H9 (cell line): ENCODE results near the gene CLDN10. TPM values are rescaled to one million over a fixed set of nuclear protein-coding genes. Genes with fewer than 3 reads are reported as not detected.

Experiments used
- DNase-seq: peaks from one replicate; pipeline ENCODE4 v3.0.0-alpha.2; 2017
- H2AFZ ChIP-seq: one replicate; pipeline ENCODE4 v1.6.1; 2013; ENCODE audit warnings: mild to moderate bottlenecking, low read length, control low read depth, moderate library complexity
- H2AK5ac ChIP-seq: 2 replicates; pipeline ENCODE4 v1.6.1; 2013; ENCODE audit warnings: low read length, control low read depth, mixed read lengths; ENCODE audit not compliant: insufficient read length
- H2BK120ac ChIP-seq: one replicate; pipeline ENCODE4 v1.6.1; 2013; ENCODE audit warnings: low read depth, mild to moderate bottlenecking, low read length, control low read depth, inconsistent platforms; ENCODE audit not compliant: poor library complexity, severe bottlenecking
- H2BK12ac ChIP-seq: 2 replicates; pipeline ENCODE4 v1.6.1; 2013; ENCODE audit warnings: low read length, control low read depth, mixed read lengths, low read depth; ENCODE audit not compliant: insufficient read length
- H2BK15ac ChIP-seq: 2 replicates; pipeline ENCODE4 v1.6.1; 2013; ENCODE audit warnings: low read depth, low read length, control low read depth
- H2BK20ac ChIP-seq: one replicate; pipeline ENCODE4 v1.6.1; 2013; ENCODE audit warnings: low read depth, mild to moderate bottlenecking, low read length, control low read depth, inconsistent platforms; ENCODE audit not compliant: poor library complexity, severe bottlenecking
- H2BK5ac ChIP-seq: 2 replicates; pipeline ENCODE4 v1.6.1; 2013; ENCODE audit warnings: low read length, control low read depth, mixed read lengths; ENCODE audit not compliant: insufficient read length
- H3K14ac ChIP-seq: 2 replicates; pipeline ENCODE4 v1.6.1; 2013; ENCODE audit warnings: low read length, control low read depth; ENCODE audit not compliant: insufficient read depth
- H3K18ac ChIP-seq: 2 replicates; pipeline ENCODE4 v1.6.1; 2013; ENCODE audit warnings: low read depth, mild to moderate bottlenecking, mixed read lengths, low read length, control low read depth; ENCODE audit not compliant: insufficient read length
- H3K23ac ChIP-seq: 2 replicates; pipeline ENCODE4 v1.6.1; 2013; ENCODE audit warnings: low read length, control low read depth, mixed read lengths, low read depth; ENCODE audit not compliant: insufficient read length
- H3K23me2 ChIP-seq: 2 replicates; pipeline ENCODE4 v1.6.1; 2013; ENCODE audit warnings: low read depth, mild to moderate bottlenecking, mixed read lengths, low read length, control low read depth; ENCODE audit not compliant: insufficient read length, poor library complexity, severe bottlenecking
- H3K27ac ChIP-seq: 2 replicates; pipeline ENCODE4 v1.5.1; 2013; ENCODE audit warnings: low read length, control low read depth, mixed read lengths, low read depth; ENCODE audit not compliant: insufficient read length
- H3K27me3 ChIP-seq: 2 replicates; pipeline ENCODE4 v1.6.1; 2013; ENCODE audit warnings: low read length, control low read depth, inconsistent platforms; ENCODE audit not compliant: insufficient read depth
- H3K4ac ChIP-seq: 2 replicates; pipeline ENCODE4 v1.6.1; 2013; ENCODE audit warnings: low read depth, mild to moderate bottlenecking, control low read depth, inconsistent platforms, low read length, moderate library complexity
- H3K4me1 ChIP-seq: 2 replicates; pipeline ENCODE4 v1.6.1; 2013; ENCODE audit warnings: low read length, control low read depth, inconsistent platforms; ENCODE audit not compliant: insufficient read depth
- H3K4me2 ChIP-seq: 2 replicates; pipeline ENCODE4 v1.6.1; 2013; ENCODE audit warnings: low read length, control low read depth, mixed read lengths; ENCODE audit not compliant: insufficient read length, insufficient read depth
- H3K56ac ChIP-seq: 2 replicates; pipeline ENCODE4 v1.6.1; 2013; ENCODE audit warnings: low read depth, mild to moderate bottlenecking, mixed read lengths, low read length, control low read depth; ENCODE audit not compliant: insufficient read length
- H3K79me1 ChIP-seq: 2 replicates; pipeline ENCODE4 v1.6.1; 2013; ENCODE audit warnings: low read depth, mild to moderate bottlenecking, moderate library complexity, low read length, control low read depth, inconsistent platforms; ENCODE audit not compliant: insufficient read depth, poor library complexity, severe bottlenecking
- H3K79me2 ChIP-seq: 2 replicates; pipeline ENCODE4 v1.6.1; 2013; ENCODE audit warnings: low read length, control low read depth, inconsistent platforms; ENCODE audit not compliant: insufficient read depth
- H3K9ac ChIP-seq: 2 replicates; pipeline ENCODE4 v1.6.1; 2013; ENCODE audit warnings: low read length, control low read depth, mixed read lengths; ENCODE audit not compliant: insufficient read length; ENCODE audit errors: extremely low read depth
- H3K9me3 ChIP-seq: one replicate; pipeline ENCODE4 v1.6.1; 2013; ENCODE audit warnings: low read depth, low read length, inconsistent platforms; ENCODE audit not compliant: control insufficient read depth
- H3T11ph ChIP-seq: one replicate; pipeline ENCODE4 v1.6.1; 2013; ENCODE audit warnings: mild to moderate bottlenecking, low read length, control low read depth, inconsistent platforms
- H4K20me1 ChIP-seq: one replicate; pipeline ENCODE4 v1.6.1; 2013; ENCODE audit not compliant: control insufficient read depth, insufficient read length, insufficient read depth
- H4K5ac ChIP-seq: 2 replicates; pipeline ENCODE4 v1.6.1; 2013; ENCODE audit warnings: low read depth, mild to moderate bottlenecking, mixed read lengths, low read length, control low read depth; ENCODE audit not compliant: insufficient read length
- H4K8ac ChIP-seq: replicated peaks from 2 replicates; pipeline ENCODE4 v1.6.1; 2013; ENCODE audit warnings: low read length, control low read depth, mixed read lengths, low read depth; ENCODE audit not compliant: insufficient read length
- H4K91ac ChIP-seq: 2 replicates; pipeline ENCODE4 v1.6.1; 2013; ENCODE audit warnings: low read depth, mild to moderate bottlenecking, moderate library complexity, mixed read lengths, low read length, control low read depth; ENCODE audit not compliant: insufficient read length
- H3K27ac Mint-ChIP-seq, 3 experiments: 2 replicates in 2 of 3; 3 replicates in 1 of 3; pipeline ENCODE4 v1.8.0; 2020 to 2021; ENCODE audit warnings: mixed read lengths in 3 of 3, mild to moderate bottlenecking in 1 of 3, moderate library complexity in 1 of 3
- H3K27me3 Mint-ChIP-seq: 2 replicates; pipeline ENCODE4 v1.8.0; 2021; ENCODE audit warnings: low read depth, mild to moderate bottlenecking, moderate library complexity, mixed read lengths
- H3K36me3 Mint-ChIP-seq, 3 experiments: 2 replicates in 2 of 3; 3 replicates in 1 of 3; pipeline ENCODE4 v1.8.0; 2020 to 2021; ENCODE audit warnings: low read depth in 3 of 3, mixed read lengths in 3 of 3; ENCODE audit not compliant: insufficient read depth in 1 of 3
- H3K4me1 Mint-ChIP-seq, 2 experiments: 2 replicates each; pipeline ENCODE4 v1.8.0; 2020; ENCODE audit warnings: mixed read lengths in 2 of 2
- H3K4me3 Mint-ChIP-seq, 2 experiments: 2 replicates in 1 of 2; 3 replicates in 1 of 2; pipeline ENCODE4 v1.8.0; 2020 to 2021; ENCODE audit warnings: mild to moderate bottlenecking in 2 of 2, mixed read lengths in 2 of 2, moderate library complexity in 1 of 2
- H3K9me3 Mint-ChIP-seq, 2 experiments: 2 replicates in 1 of 2; 3 replicates in 1 of 2; pipeline ENCODE4 v1.8.0; 2020; ENCODE audit warnings: mild to moderate bottlenecking in 2 of 2, mixed read lengths in 2 of 2, moderate library complexity in 1 of 2
- CTCF ChIP-seq: fragments of 200-600 bp; sonication (generic); conservative IDR thresholded peaks from 3 replicates; pipeline ENCODE4 v1.8.0; 2021; ENCODE audit warnings: antibody characterized with exemption, mild to moderate bottlenecking
- WGBS: extraction: QIAGEN DNeasy Blood & Tissue Kit; methylation state at CpG from one replicate; pipeline ENCODE4 v1.1.7; 2013; ENCODE audit warnings: missing lambda C conversion rate, low lambda C conversion rate, mixed read lengths; ENCODE audit not compliant: insufficient read length; ENCODE audit errors: extremely low coverage; 5-methylcytosine and 5-hydroxymethylcytosine counted together
- total RNA-seq: library from RNA; stranded (reverse); gene quantifications from 2 replicates; pipeline ENCODE4 v1.2.1, GENCODE V29; 2021

CLDN10 gene
- total RNA-seq, 1 experiment from 2014 or later = 20.7 TPM

- H3K79me2 ChIP-seq = no peaks in the 10 kb centered on the region
- no peaks in the 10 kb centered on the region for H3K27me3 ChIP-seq
- WGBS = no CpG with 5 or more reads among the region's 3 CpGs
- no peak overlapping the region for H3K4ac ChIP-seq
- DNase-seq = no peak
- Mint-ChIP-seq H3K27ac (no peak overlapping the region; a peak in 1 of 7 replicates), H3K27me3 (no peaks in the 10 kb centered on the region), H3K4me1 (no peaks in the 10 kb centered on the region), H3K4me3 (no peak overlapping the region), H3K9me3 (no peaks in the 10 kb centered on the region), H3K36me3 (peaks cover 25 to 46% (median 43%) of the 10 kb centered on the region in 3 experiments; a peak in 6 of 7 replicates)
- no peak overlapping the region for H3K9ac ChIP-seq
- H3T11ph ChIP-seq = no peak overlapping the region
- no peak overlapping the region for H4K5ac ChIP-seq
- H3K79me1 ChIP-seq = no peaks in the 10 kb centered on the region
- no peaks in the 10 kb centered on the region for H3K23me2 ChIP-seq
- H2BK12ac ChIP-seq = no peak overlapping the region
- H3K9me3 ChIP-seq = no peaks in the 10 kb centered on the region
- no peak overlapping the region for H4K8ac ChIP-seq
- no peak overlapping the region for H3K4me2 ChIP-seq
- H3K27ac ChIP-seq = no peak overlapping the region
- H2AFZ ChIP-seq = no peak overlapping the region
- no peak overlapping the region for H2BK15ac ChIP-seq
- no peak overlapping the region for H2BK20ac ChIP-seq
- H2AK5ac ChIP-seq = no peak overlapping the region
- H4K20me1 ChIP-seq = no peaks in the 10 kb centered on the region
- H3K4me1 ChIP-seq = no peaks in the 10 kb centered on the region
- no peak overlapping the region for H3K18ac ChIP-seq
- H3K23ac ChIP-seq = no peak overlapping the region
- H2BK120ac ChIP-seq = no peak overlapping the region
- no peak overlapping the region for H3K14ac ChIP-seq
- no peak overlapping the region for H4K91ac ChIP-seq
- H2BK5ac ChIP-seq = no peak overlapping the region
- no peak overlapping the region for H3K56ac ChIP-seq
- TF ChIP-seq CTCF = no peak
Observed at GRCh38 chr13:95579303-95579702, 26.8 kb downstream of the CLDN10 start.
